ENCODE measurements around the gene PBX4.
A peak's percentile ranks its signal among the peaks of the same experiment; 100 is the strongest.

PBX4 gene

DNA sequence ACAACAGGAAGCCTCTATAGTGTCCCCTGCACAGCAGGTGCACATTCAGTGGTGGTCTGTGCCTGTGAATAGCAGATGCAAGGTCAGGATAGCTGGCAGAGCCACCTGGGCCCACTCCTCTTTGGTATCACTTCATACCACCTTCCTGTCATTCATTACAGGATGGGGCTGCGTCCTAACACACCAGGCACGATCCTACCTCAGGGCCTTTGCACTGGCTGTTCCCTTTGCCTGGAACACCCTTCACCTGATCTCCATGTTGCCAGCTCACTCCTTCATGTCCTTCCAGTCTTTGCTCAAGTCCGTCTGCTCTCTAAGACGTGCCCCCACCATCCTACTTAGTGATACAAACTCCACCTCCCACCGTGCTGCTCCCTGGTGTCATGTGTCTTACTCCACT, 14.2 kb upstream of the PBX4 start:
- peaks cover 9% of the 10 kb centered on the region for H3K36me3 ChIP-seq (ENCODE audit: low read depth)
- DNase-seq (ENCODE audit: low spot score), result no peak
- no peaks in the 10 kb centered on the region for H3K4me1 ChIP-seq (ENCODE audit: insufficient read depth, poor library complexity, severe bottlenecking)
- H3K27ac ChIP-seq (ENCODE audit: poor library complexity, severe bottlenecking), result no peak overlapping the region
- H3K9me3 ChIP-seq (ENCODE audit: severe bottlenecking), result no peaks in the 10 kb centered on the region
- no peaks in the 10 kb centered on the region for H3K27me3 ChIP-seq (ENCODE audit: insufficient read depth, poor library complexity, severe bottlenecking)
- TF ChIP-seq, protein P1, sequence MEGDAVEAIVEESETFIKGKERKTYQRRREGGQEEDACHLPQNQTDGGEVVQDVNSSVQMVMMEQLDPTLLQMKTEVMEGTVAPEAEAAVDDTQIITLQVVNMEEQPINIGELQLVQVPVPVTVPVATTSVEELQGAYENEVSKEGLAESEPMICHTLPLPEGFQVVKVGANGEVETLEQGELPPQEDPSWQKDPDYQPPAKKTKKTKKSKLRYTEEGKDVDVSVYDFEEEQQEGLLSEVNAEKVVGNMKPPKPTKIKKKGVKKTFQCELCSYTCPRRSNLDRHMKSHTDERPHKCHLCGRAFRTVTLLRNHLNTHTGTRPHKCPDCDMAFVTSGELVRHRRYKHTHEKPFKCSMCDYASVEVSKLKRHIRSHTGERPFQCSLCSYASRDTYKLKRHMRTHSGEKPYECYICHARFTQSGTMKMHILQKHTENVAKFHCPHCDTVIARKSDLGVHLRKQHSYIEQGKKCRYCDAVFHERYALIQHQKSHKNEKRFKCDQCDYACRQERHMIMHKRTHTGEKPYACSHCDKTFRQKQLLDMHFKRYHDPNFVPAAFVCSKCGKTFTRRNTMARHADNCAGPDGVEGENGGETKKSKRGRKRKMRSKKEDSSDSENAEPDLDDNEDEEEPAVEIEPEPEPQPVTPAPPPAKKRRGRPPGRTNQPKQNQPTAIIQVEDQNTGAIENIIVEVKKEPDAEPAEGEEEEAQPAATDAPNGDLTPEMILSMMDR (IDR thresholded peaks at IDR 0.05; ENCODE audit: poor library complexity, severe bottlenecking), result no peak
- ATAC-seq (ENCODE audit: low read depth), result no peak
- no peak overlapping the region for H3K4me3 ChIP-seq (ENCODE audit: severe bottlenecking)

DNA sequence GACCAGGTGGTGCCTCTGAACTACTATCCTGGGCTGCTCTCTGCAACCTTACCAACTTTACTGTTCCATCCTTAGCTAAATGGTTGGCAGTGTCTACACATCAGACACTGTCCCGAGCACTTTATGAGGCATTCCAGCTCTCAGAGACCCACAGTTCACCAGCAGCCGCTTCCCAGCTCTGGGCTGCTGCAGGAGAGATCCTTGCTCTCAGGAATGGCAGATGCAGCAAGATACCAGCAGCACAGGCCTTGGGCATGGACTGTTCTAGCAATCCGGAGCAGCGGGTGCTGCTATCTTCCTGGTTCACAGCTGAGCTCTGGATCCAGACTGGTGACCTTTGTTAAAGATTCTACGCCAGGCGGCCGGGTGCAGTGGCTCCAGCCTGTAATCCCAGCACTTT, 12.9 kb upstream of the PBX4 start:
- Histone ChIP-seq H3K9me3 (ENCODE audit: severe bottlenecking) (no peaks in the 10 kb centered on the region), H3K27ac (ENCODE audit: poor library complexity, severe bottlenecking) (no peak overlapping the region), H3K36me3 (ENCODE audit: low read depth) (peaks cover 9% of the 10 kb centered on the region), H3K4me1 (ENCODE audit: insufficient read depth, poor library complexity, severe bottlenecking) (no peaks in the 10 kb centered on the region), H3K4me3 (ENCODE audit: severe bottlenecking) (no peak overlapping the region), H3K27me3 (ENCODE audit: insufficient read depth, poor library complexity, severe bottlenecking) (no peaks in the 10 kb centered on the region)
- ATAC-seq (ENCODE audit: low read depth) (no peak), DNase-seq (ENCODE audit: low spot score) (no peak)
- TF ChIP-seq, protein P1 (IDR thresholded peaks at IDR 0.05; ENCODE audit: poor library complexity, severe bottlenecking), result no peak

DNA sequence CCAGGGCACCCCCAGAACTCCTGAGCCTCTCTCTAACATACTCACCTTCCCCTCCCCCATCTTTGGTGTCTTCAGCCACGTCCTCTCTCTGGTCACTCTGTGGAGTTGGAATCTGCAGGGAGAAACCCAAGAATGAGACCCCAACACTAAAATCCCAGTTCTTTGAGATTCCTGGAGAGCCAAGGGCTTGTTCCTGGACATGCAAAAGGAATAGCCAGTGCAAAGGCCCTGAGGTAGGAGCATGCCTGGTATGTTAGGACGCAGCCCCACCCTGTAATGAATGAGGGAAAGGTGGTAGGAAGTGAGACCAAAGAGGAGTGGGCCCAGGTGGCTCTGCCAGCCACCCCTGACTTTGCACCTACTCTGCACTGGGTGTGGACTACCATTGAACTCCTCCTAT, 11.9 kb upstream of the PBX4 start:
- Histone ChIP-seq H3K9me3 (ENCODE audit: severe bottlenecking) (no peaks in the 10 kb centered on the region), H3K4me3 (ENCODE audit: severe bottlenecking) (no peak overlapping the region), H3K36me3 (ENCODE audit: low read depth) (peaks cover 6% of the 10 kb centered on the region), H3K27me3 (ENCODE audit: insufficient read depth, poor library complexity, severe bottlenecking) (no peaks in the 10 kb centered on the region), H3K27ac (ENCODE audit: poor library complexity, severe bottlenecking) (no peak overlapping the region), H3K4me1 (ENCODE audit: insufficient read depth, poor library complexity, severe bottlenecking) (no peaks in the 10 kb centered on the region)
- TF ChIP-seq, protein P1 (IDR thresholded peaks at IDR 0.05; ENCODE audit: poor library complexity, severe bottlenecking), result no peak
- no peak for DNase-seq (ENCODE audit: low spot score)
- ATAC-seq (ENCODE audit: low read depth), result no peak

DNA sequence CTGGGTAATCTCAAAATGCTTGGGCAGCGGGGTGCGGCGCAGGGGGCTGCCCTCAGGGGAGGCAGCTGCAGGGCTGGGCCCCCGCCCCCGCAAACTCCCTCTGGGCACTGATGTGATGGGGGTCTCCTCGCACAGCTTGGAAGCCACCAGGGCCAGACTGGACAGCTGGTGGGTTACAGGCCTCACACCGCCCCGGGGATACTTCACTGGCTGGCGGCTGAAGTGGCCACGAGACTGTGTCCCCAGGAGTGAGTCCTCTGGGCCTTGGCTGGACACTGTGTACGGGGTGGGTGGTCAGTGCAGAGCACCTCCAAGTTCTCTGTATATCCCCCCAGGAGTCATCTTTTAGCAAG, 11.6 kb upstream of the PBX4 start:
- no peaks in the 10 kb centered on the region for H3K9me3 ChIP-seq (ENCODE audit: severe bottlenecking)
- no peak overlapping the region for H3K4me3 ChIP-seq (ENCODE audit: severe bottlenecking)
- DNase-seq (ENCODE audit: low spot score), result no peak
- ATAC-seq (ENCODE audit: low read depth), result no peak
- no peaks in the 10 kb centered on the region for H3K27me3 ChIP-seq (ENCODE audit: insufficient read depth, poor library complexity, severe bottlenecking)
- peaks cover 6% of the 10 kb centered on the region for H3K36me3 ChIP-seq (ENCODE audit: low read depth)
- TF ChIP-seq, protein P1 (IDR thresholded peaks at IDR 0.05; ENCODE audit: poor library complexity, severe bottlenecking), result no peak
- no peak overlapping the region for H3K27ac ChIP-seq (ENCODE audit: poor library complexity, severe bottlenecking)
- H3K4me1 ChIP-seq (ENCODE audit: insufficient read depth, poor library complexity, severe bottlenecking), result no peaks in the 10 kb centered on the region

DNA sequence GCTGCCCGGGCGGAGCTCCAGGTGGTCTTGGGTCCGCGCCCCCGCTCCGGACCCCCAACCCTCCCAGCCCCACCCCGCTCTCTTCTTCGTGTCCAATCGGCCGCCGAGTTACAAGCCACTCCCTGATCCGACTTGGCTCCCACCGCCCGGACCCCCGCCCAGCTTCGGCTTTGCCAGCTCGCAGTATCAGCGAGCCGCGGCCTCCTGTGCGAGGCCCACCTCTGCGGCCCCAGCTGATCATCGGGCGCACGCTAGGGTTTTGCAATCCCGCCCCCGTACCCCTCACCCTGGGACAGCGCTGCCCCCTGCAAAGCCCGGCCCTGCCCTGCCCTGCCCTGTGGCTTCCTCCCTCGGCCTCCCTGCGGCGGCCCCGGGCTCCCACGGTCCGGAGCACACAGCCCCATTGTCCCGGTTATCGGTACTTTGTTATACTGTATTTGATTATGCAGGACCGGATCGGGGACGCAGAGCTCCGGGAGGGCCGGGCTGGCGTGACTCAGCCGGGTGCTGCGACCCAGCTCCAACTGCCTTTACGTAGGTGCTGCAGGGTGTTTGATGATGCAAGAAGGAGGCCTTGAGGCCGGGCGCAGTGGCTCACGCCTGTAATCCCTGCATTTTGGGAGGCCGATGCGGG, 10.1 kb upstream of the PBX4 start:
- Histone ChIP-seq H3K4me1 (ENCODE audit: insufficient read depth, poor library complexity, severe bottlenecking) (no peaks in the 10 kb centered on the region), H3K27ac (ENCODE audit: poor library complexity, severe bottlenecking) (peak overlapping the region; percentile 81), H3K9me3 (ENCODE audit: severe bottlenecking) (no peaks in the 10 kb centered on the region), H3K27me3 (ENCODE audit: insufficient read depth, poor library complexity, severe bottlenecking) (no peaks in the 10 kb centered on the region), H3K36me3 (ENCODE audit: low read depth) (no peaks in the 10 kb centered on the region), H3K4me3 (ENCODE audit: severe bottlenecking) (peak overlapping the region; percentile 85)
- TF ChIP-seq, protein P1 (IDR thresholded peaks at IDR 0.05; ENCODE audit: poor library complexity, severe bottlenecking), result no peak
- ATAC-seq (ENCODE audit: low read depth) (peak; percentile 72), DNase-seq (ENCODE audit: low spot score) (no peak)

Data from RWPE2 (cell line).